ENCODE data around the gene CHRNB1.

DNA sequence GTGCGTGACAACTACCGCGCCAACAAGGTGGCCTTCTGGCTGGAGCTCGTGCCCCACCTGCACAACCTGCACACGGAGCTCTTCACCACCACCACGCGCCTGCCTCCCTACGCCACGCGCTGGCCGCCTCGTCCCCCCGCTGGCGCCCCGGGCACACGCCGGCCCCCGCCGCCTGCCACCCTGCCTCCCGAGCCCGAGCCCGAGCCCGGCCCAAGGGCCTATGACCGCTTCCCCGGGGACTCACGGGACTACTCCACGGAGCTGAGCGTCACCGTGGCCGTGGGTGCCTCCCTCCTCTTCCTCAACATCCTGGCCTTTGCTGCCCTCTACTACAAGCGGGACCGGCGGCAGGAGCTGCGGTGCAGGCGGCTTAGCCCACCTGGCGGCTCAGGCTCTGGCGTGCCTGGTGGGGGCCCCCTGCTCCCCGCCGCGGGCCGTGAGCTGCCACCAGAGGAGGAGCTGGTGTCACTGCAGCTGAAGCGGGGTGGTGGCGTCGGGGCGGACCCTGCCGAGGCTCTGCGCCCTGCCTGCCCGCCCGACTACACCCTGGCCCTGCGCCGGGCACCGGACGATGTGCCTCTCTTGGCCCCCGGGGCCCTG, 27.7 kb upstream of the CHRNB1 start:
- no peak for TF ChIP-seq POLR2A (IDR thresholded peaks at IDR 0.05; ENCODE audit: low read length)
- TF ChIP-seq GATA1 (IDR thresholded peaks at IDR 0.05; ENCODE audit: low read depth, low read length) = no peak
